ENCODE measurements around the gene ASTN1.

Gene ASTN1

GRCh38 chr1:176961678-176962077, 202.8 kb downstream of the ASTN1 start:
- H3K9me3 ChIP-seq (ENCODE audit: control insufficient read depth, low read depth, low read length) = no peaks in the 10 kb centered on the region
- no peak overlapping the region for H3K27ac ChIP-seq (ENCODE audit: low read length)
- H3K9ac ChIP-seq (ENCODE audit: low read length) = no peak overlapping the region
- H3K4me1 ChIP-seq (ENCODE audit: control insufficient read depth, low read depth, low read length) = peaks cover 12% of the 10 kb centered on the region
- no peak overlapping the region for H3K4me3 ChIP-seq (ENCODE audit: low read length)
- no peaks in the 10 kb centered on the region for H3K27me3 ChIP-seq (ENCODE audit: control insufficient read depth, insufficient read depth, low read length)
- H3K36me3 ChIP-seq (ENCODE audit: control insufficient read depth, low read depth, low read length) = no peaks in the 10 kb centered on the region

GRCh38 chr1:176959191-176959820, 205.2 kb downstream of the ASTN1 start:
- no peak overlapping the region for H3K27ac ChIP-seq (ENCODE audit: low read length)
- H3K36me3 ChIP-seq (ENCODE audit: control insufficient read depth, low read depth, low read length) = no peaks in the 10 kb centered on the region

DNA sequence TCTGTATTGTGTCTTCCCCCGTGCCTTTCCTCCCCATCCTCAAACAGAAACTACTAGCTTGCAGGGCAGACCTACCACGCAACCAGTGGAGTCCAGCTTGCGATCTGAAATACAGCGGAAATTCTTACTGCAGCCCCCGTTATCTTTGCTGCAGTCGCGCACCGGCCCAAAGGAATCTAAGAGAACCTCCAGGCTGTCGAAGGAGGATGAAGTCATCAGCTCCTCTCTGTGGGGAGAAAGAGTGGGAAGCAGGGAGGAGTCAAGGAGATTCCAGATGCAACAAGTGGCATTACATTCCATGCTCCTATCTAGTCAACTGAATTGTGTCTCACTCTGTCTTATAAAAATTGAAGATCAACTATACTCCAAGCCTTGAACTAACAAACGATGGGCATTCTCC, 206.9 kb downstream of the ASTN1 start:
- no peaks in the 10 kb centered on the region for H3K27me3 ChIP-seq (ENCODE audit: control insufficient read depth, insufficient read depth, low read length)
- H3K4me1 ChIP-seq (ENCODE audit: control insufficient read depth, low read depth, low read length) = peaks cover 13% of the 10 kb centered on the region
- H3K27ac ChIP-seq (ENCODE audit: low read length) = no peak overlapping the region
- H3K9ac ChIP-seq (ENCODE audit: low read length) = no peak overlapping the region
- H3K36me3 ChIP-seq (ENCODE audit: control insufficient read depth, low read depth, low read length) = no peaks in the 10 kb centered on the region
- H3K9me3 ChIP-seq (ENCODE audit: control insufficient read depth, low read depth, low read length) = no peaks in the 10 kb centered on the region
- no peak overlapping the region for H3K4me3 ChIP-seq (ENCODE audit: low read length)

More at GRCh38 chr1:176959191-176959820, 205.2 kb downstream of the ASTN1 start:
- no peaks in the 10 kb centered on the region for H3K9me3 ChIP-seq (ENCODE audit: control insufficient read depth, low read depth, low read length)
- no peak overlapping the region for H3K9ac ChIP-seq (ENCODE audit: low read length)
- H3K27me3 ChIP-seq (ENCODE audit: control insufficient read depth, insufficient read depth, low read length) = no peaks in the 10 kb centered on the region
- H3K4me3 ChIP-seq (ENCODE audit: low read length) = no peak overlapping the region
- peaks cover 12% of the 10 kb centered on the region for H3K4me1 ChIP-seq (ENCODE audit: control insufficient read depth, low read depth, low read length)

GRCh38 chr1:176954242-176954641, 210.3 kb downstream of the ASTN1 start:
- Histone ChIP-seq H3K4me1 (ENCODE audit: control insufficient read depth, low read depth, low read length) (peaks cover 20% of the 10 kb centered on the region), H3K9me3 (ENCODE audit: control insufficient read depth, low read depth, low read length) (no peaks in the 10 kb centered on the region)

GRCh38 chr1:176950736-176951324, 213.7 kb downstream of the ASTN1 start:
- Histone ChIP-seq H3K27ac (ENCODE audit: low read length) (no peak overlapping the region), H3K9ac (ENCODE audit: low read length) (no peak overlapping the region), H3K9me3 (ENCODE audit: control insufficient read depth, low read depth, low read length) (no peaks in the 10 kb centered on the region), H3K4me3 (ENCODE audit: low read length) (no peak overlapping the region), H3K27me3 (ENCODE audit: control insufficient read depth, insufficient read depth, low read length) (no peaks in the 10 kb centered on the region), H3K36me3 (ENCODE audit: control insufficient read depth, low read depth, low read length) (no peaks in the 10 kb centered on the region), H3K4me1 (ENCODE audit: control insufficient read depth, low read depth, low read length) (peaks cover 16% of the 10 kb centered on the region)

More at GRCh38 chr1:176954242-176954641, 210.3 kb downstream of the ASTN1 start:
- Histone ChIP-seq H3K4me3 (ENCODE audit: low read length) (no peak overlapping the region), H3K27me3 (ENCODE audit: control insufficient read depth, insufficient read depth, low read length) (no peaks in the 10 kb centered on the region), H3K9ac (ENCODE audit: low read length) (no peak overlapping the region), H3K27ac (ENCODE audit: low read length) (no peak overlapping the region), H3K36me3 (ENCODE audit: control insufficient read depth, low read depth, low read length) (no peaks in the 10 kb centered on the region)

DNA sequence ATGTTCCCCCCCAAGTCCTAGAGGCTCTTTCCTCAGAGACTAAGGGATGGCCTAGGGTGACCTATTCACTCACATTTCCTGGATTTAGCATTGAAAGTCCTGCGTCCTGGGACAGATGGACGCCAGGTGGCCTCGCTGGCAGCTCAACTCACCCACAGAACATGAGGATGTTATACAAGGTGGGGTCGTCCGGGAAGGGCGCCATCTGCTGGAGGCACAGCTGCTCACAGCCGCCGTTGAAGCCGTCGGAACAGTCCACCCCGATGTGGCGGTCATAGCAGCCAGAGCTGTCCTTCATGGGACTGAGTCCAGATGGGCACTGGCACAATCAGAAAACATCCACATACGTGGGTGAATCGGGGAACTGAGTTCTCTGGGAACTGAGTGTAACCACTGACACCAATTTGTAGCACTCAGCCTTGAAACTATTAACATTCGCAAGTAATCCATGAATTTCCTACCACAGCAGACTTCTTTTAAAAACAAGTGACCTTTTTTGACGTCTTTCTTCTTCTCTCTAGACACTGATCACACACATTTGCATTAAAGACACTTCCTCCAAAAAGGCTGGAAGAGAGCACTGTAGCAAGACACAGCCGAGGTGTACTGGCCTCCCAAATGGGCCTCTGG, 215.4 kb downstream of the ASTN1 start:
- Histone ChIP-seq H3K4me1 (ENCODE audit: control insufficient read depth, low read depth, low read length) (peaks cover 16% of the 10 kb centered on the region), H3K36me3 (ENCODE audit: control insufficient read depth, low read depth, low read length) (no peaks in the 10 kb centered on the region), H3K4me3 (ENCODE audit: low read length) (no peak overlapping the region), H3K27ac (ENCODE audit: low read length) (no peak overlapping the region), H3K9ac (ENCODE audit: low read length) (no peak overlapping the region), H3K9me3 (ENCODE audit: control insufficient read depth, low read depth, low read length) (no peaks in the 10 kb centered on the region), H3K27me3 (ENCODE audit: control insufficient read depth, insufficient read depth, low read length) (no peaks in the 10 kb centered on the region)

DNA sequence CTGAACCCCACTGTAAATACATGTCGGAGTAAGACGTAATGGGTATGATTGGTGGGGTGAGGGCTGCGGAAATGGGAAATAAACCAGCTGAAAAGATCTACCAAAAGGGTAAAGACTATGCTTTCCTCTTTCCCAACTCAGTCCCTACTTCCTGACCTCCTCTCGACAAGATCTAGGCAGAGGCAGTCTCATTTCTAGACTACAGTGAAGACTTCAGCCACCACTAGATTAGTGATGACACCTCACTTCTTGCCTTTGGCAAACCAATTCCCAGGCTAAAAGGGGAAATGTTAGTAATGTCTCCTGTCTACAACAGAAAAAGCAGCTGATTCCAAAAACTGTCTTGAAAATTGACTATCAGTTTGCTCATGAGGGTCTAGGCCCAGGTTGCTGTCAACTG, 219.9 kb downstream of the ASTN1 start:
- Histone ChIP-seq H3K27me3 (ENCODE audit: control insufficient read depth, insufficient read depth, low read length) (no peaks in the 10 kb centered on the region), H3K9me3 (ENCODE audit: control insufficient read depth, low read depth, low read length) (no peaks in the 10 kb centered on the region), H3K9ac (ENCODE audit: low read length) (no peak overlapping the region), H3K4me3 (ENCODE audit: low read length) (no peak overlapping the region), H3K36me3 (ENCODE audit: control insufficient read depth, low read depth, low read length) (no peaks in the 10 kb centered on the region), H3K27ac (ENCODE audit: low read length) (no peak overlapping the region), H3K4me1 (ENCODE audit: control insufficient read depth, low read depth, low read length) (no peaks in the 10 kb centered on the region)

- H3K9me3 ChIP-seq (ENCODE audit: control insufficient read depth, low read depth, low read length) = no peaks in the 10 kb centered on the region
- no peak overlapping the region for H3K9ac ChIP-seq (ENCODE audit: low read length)
- no peak overlapping the region for H3K4me3 ChIP-seq (ENCODE audit: low read length)
- H3K36me3 ChIP-seq (ENCODE audit: control insufficient read depth, low read depth, low read length) = no peaks in the 10 kb centered on the region
- no peak overlapping the region for H3K27ac ChIP-seq (ENCODE audit: low read length)
- no peaks in the 10 kb centered on the region for H3K27me3 ChIP-seq (ENCODE audit: control insufficient read depth, insufficient read depth, low read length)
- no peaks in the 10 kb centered on the region for H3K4me1 ChIP-seq (ENCODE audit: control insufficient read depth, low read depth, low read length)
Observed at GRCh38 chr1:176943783-176944182, 220.7 kb downstream of the ASTN1 start.

- Histone ChIP-seq H3K4me3 (ENCODE audit: low read length) (no peak overlapping the region), H3K4me1 (ENCODE audit: control insufficient read depth, low read depth, low read length) (no peaks in the 10 kb centered on the region), H3K9ac (ENCODE audit: low read length) (no peak overlapping the region), H3K27ac (ENCODE audit: low read length) (no peak overlapping the region), H3K27me3 (ENCODE audit: control insufficient read depth, insufficient read depth, low read length) (no peaks in the 10 kb centered on the region), H3K36me3 (ENCODE audit: control insufficient read depth, low read depth, low read length) (no peaks in the 10 kb centered on the region), H3K9me3 (ENCODE audit: control insufficient read depth, low read depth, low read length) (no peaks in the 10 kb centered on the region)
Observed at GRCh38 chr1:176942346-176942745, 222.2 kb downstream of the ASTN1 start.

DNA sequence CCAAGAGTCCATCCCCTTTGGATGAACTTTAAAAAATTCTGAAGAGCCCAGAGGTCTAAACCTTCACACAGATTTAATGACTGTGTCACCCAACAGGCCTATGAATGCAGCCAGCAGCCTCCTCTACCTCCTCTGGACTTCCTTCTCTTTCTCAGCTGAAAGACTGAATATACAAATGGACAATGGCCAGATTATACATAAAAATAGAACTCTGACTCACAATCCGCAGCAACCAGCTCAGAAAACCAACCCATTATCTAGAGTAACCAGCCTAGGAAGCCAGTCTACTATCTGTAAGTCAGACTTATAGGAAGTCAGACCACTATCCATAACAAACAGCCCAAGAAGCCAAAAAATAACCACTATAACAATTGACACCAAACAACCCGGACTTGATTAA, 224.5 kb downstream of the ASTN1 start:
- Histone ChIP-seq H3K27ac (ENCODE audit: low read length) (no peak overlapping the region), H3K4me1 (ENCODE audit: control insufficient read depth, low read depth, low read length) (no peaks in the 10 kb centered on the region), H3K27me3 (ENCODE audit: control insufficient read depth, insufficient read depth, low read length) (no peaks in the 10 kb centered on the region), H3K4me3 (ENCODE audit: low read length) (no peak overlapping the region), H3K36me3 (ENCODE audit: control insufficient read depth, low read depth, low read length) (no peaks in the 10 kb centered on the region), H3K9me3 (ENCODE audit: control insufficient read depth, low read depth, low read length) (no peaks in the 10 kb centered on the region), H3K9ac (ENCODE audit: low read length) (no peak overlapping the region)

- H3K4me3 ChIP-seq (ENCODE audit: low read length) = no peak overlapping the region
- H3K27ac ChIP-seq (ENCODE audit: low read length) = no peak overlapping the region
- no peaks in the 10 kb centered on the region for H3K36me3 ChIP-seq (ENCODE audit: control insufficient read depth, low read depth, low read length)
- H3K27me3 ChIP-seq (ENCODE audit: control insufficient read depth, insufficient read depth, low read length) = no peaks in the 10 kb centered on the region
- no peaks in the 10 kb centered on the region for H3K4me1 ChIP-seq (ENCODE audit: control insufficient read depth, low read depth, low read length)
- H3K9me3 ChIP-seq (ENCODE audit: control insufficient read depth, low read depth, low read length) = no peaks in the 10 kb centered on the region
- H3K9ac ChIP-seq (ENCODE audit: low read length) = no peak overlapping the region
Observed at GRCh38 chr1:176938375-176938774, 226.1 kb downstream of the ASTN1 start.

DNA sequence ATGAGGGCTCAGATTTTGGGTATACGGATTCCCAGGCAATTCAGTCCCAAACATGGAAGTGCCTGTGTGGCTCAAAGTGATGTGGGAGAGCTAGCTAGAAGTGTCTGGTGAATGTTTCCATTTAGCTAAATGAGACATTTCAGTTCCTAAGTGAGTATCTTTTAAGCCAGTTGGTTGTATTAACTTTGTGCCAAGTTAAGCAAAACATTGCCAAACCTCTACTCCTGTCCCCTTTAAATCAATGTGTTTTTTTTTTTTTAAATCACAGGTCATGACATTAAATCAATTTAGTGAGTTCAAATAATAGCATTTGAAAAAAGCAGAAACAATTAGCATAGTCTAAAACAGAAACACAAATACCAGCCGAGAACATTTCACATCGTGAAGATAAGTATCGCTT, 230.1 kb downstream of the ASTN1 start:
- H3K9me3 ChIP-seq (ENCODE audit: control insufficient read depth, low read depth, low read length) = no peaks in the 10 kb centered on the region
- H3K9ac ChIP-seq (ENCODE audit: low read length) = no peak overlapping the region
- no peaks in the 10 kb centered on the region for H3K36me3 ChIP-seq (ENCODE audit: control insufficient read depth, low read depth, low read length)
- H3K4me3 ChIP-seq (ENCODE audit: low read length) = no peak overlapping the region
- no peaks in the 10 kb centered on the region for H3K27me3 ChIP-seq (ENCODE audit: control insufficient read depth, insufficient read depth, low read length)
- H3K4me1 ChIP-seq (ENCODE audit: control insufficient read depth, low read depth, low read length) = no peaks in the 10 kb centered on the region
- H3K27ac ChIP-seq (ENCODE audit: low read length) = no peak overlapping the region
